ENCODE results near the gene RPS6KA5. TPM values are rescaled to one million over a fixed set of nuclear protein-coding genes. Genes with fewer than 3 reads are reported as not detected.

Gene RPS6KA5
- total RNA-seq, 1 experiment from 2014 or later: 24.2 TPM

DNA sequence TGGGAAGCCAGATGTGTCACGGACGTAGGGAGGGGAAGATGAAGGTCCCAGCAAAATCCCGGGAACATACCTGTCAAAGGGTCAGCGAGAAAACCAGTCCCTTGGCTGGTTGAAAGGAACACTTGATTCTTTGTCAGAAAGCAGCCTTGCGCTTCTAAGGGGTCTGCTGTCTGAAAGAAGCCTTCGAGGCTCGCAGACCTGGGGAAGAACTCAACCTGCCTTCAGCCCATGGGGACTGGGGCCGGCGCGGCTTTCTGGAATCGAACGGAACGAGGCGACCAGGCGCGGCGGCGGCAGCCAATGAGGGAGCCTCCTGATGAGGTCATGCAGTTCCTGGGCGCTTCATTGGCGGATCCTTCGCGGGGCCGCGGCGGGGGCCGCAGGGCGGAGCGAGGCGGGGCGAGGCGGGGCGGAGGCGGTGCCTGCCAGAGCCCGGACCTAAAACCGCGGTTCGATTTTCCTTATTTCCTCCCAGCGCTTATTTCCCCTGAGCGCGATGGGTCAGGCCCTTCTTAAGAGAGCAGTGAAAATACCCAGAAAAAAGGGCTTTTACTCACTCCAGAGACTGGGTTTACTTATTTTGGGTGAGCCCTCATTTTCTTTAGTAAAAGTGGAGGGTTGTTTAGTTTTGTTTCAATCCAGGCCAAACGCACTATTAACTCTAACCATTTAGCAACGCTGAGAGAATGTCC is 232.4 kb downstream of the RPS6KA5 start:
- Histone ChIP-seq H3K27ac (ENCODE audit: low read depth, low read length) (no peak overlapping the region), H3K9me2 (ENCODE audit: insufficient read depth) (no peaks in the 10 kb centered on the region), H3K27me3 (ENCODE audit: insufficient read depth, low read length) (no peaks in the 10 kb centered on the region), H3K9me3 (ENCODE audit: control insufficient read depth in 1 of 2, insufficient read depth in 1 of 2, low read depth in 1 of 2, low read length in 2 of 2) (peaks cover 0 to 4% of the 10 kb centered on the region in 2 experiments; a peak in 2 of 4 replicates), H2AFZ (ENCODE audit: low read depth, low read length, poor library complexity, severe bottlenecking) (peak overlapping the region; percentile 91), H3K4me2 (ENCODE audit: low read length) (peak overlapping the region; percentile 73), H3K4me3 (replicated peaks in 1 of 2; ENCODE audit: low read depth in 1 of 2, low read length in 2 of 2) (peak overlapping the region; percentile 31 to 51), H3K36me3 (ENCODE audit: control insufficient read depth in 1 of 2, insufficient read depth in 2 of 2, low read length in 2 of 2) (no peaks in the 10 kb centered on the region), H3K79me2 (ENCODE audit: insufficient read depth, low read length) (no peaks in the 10 kb centered on the region), H4K20me1 (ENCODE audit: insufficient read depth) (no peaks in the 10 kb centered on the region), H3K4me1 (ENCODE audit: control insufficient read depth in 1 of 2, insufficient read depth in 2 of 2, low read length in 2 of 2) (peaks cover 10 to 16% of the 10 kb centered on the region in 2 experiments), H3K9ac (ENCODE audit: low read length) (peak overlapping the region; percentile 59)
- intact Hi-C loops (cut with micrococcal nuclease): no loop called here
- DNase-seq (ENCODE audit: low read depth, low spot score): peak; percentile 73
- peak; percentile 99 for ATAC-seq
- CTCF ChIA-PET: no interaction called here
- RAD21 ChIA-PET (ENCODE audit: low non-redundant PET in 1 of 2, low total read pairs in 2 of 2, uncharacterized antibody in 2 of 2, unreplicated experiment in 2 of 2): no interaction called here
- POLR2A ChIA-PET: no interaction called here
- TF ChIP-seq POLR2AphosphoS5 (IDR thresholded peaks at IDR 0.05; ENCODE audit: low read depth, low read length) (peak; percentile 66), SIN3A (IDR thresholded peaks at IDR 0.05; ENCODE audit: low read depth) (peak; percentile 68), SP1 (IDR thresholded peaks at IDR 0.05; ENCODE audit: low read depth) (peak; percentile 83), EGR1 (IDR thresholded peaks at IDR 0.05; ENCODE audit: low read depth) (peak; percentile 25; the same call in 1 of the 2 replicates), SRF (IDR thresholded peaks at IDR 0.05; ENCODE audit: low read depth) (no peak), YY1 (IDR thresholded peaks at IDR 0.05; ENCODE audit: extremely low read depth, insufficient replicate concordance, low read depth, low read length) (no peak), EZH2 (IDR thresholded peaks at IDR 0.05) (no peak), ZFX (IDR thresholded peaks at IDR 0.05) (no peak)
- TF ChIP-seq, protein P1, sequence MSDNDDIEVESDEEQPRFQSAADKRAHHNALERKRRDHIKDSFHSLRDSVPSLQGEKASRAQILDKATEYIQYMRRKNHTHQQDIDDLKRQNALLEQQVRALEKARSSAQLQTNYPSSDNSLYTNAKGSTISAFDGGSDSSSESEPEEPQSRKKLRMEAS (IDR thresholded peaks at IDR 0.05): peak; percentile 80
- TF ChIP-seq, protein P2, sequence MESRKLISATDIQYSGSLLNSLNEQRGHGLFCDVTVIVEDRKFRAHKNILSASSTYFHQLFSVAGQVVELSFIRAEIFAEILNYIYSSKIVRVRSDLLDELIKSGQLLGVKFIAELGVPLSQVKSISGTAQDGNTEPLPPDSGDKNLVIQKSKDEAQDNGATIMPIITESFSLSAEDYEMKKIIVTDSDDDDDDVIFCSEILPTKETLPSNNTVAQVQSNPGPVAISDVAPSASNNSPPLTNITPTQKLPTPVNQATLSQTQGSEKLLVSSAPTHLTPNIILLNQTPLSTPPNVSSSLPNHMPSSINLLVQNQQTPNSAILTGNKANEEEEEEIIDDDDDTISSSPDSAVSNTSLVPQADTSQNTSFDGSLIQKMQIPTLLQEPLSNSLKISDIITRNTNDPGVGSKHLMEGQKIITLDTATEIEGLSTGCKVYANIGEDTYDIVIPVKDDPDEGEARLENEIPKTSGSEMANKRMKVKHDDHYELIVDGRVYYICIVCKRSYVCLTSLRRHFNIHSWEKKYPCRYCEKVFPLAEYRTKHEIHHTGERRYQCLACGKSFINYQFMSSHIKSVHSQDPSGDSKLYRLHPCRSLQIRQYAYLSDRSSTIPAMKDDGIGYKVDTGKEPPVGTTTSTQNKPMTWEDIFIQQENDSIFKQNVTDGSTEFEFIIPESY (IDR thresholded peaks at IDR 0.05; ENCODE audit: extremely low read depth, insufficient replicate concordance, low read length): no peak
- no TSS peak for BruUV-seq (replicated peaks)

Measured in HCT116 (cell line).